ENCODE results near the gene LOX.

The LOX gene

DNA sequence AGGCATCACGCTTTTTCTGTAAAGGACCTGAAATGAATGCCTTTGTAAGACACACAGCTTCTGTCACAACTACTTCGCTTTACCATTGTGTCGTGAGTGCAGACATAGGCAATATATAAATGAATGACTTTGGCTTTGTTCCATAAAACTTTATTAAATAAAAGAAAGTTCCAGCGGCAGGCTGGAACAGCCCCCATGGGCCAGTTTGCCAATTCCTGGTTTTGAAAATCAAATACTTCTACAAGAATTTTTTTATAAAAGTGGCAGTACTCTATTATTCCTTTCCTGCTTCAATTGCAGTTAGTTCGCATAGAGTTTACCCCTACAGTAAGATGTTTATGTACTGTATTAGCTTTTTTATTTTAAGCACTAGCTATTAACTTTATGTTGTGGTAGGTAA lies 62.6 kb downstream of the LOX start:
- H3K27me3 ChIP-seq (ENCODE audit: insufficient read depth, poor library complexity, severe bottlenecking): no peaks in the 10 kb centered on the region
- peaks cover 12% of the 10 kb centered on the region for H3K36me3 ChIP-seq (ENCODE audit: low read depth)
- H3K27ac ChIP-seq (ENCODE audit: poor library complexity, severe bottlenecking): no peak overlapping the region
- no peak for ATAC-seq (ENCODE audit: low read depth)
- DNase-seq (ENCODE audit: low spot score): no peak
- H3K4me3 ChIP-seq (ENCODE audit: severe bottlenecking): no peak overlapping the region
- H3K4me1 ChIP-seq (ENCODE audit: insufficient read depth, poor library complexity, severe bottlenecking): no peaks in the 10 kb centered on the region
- H3K9me3 ChIP-seq (ENCODE audit: severe bottlenecking): no peaks in the 10 kb centered on the region
- TF ChIP-seq, protein P1, sequence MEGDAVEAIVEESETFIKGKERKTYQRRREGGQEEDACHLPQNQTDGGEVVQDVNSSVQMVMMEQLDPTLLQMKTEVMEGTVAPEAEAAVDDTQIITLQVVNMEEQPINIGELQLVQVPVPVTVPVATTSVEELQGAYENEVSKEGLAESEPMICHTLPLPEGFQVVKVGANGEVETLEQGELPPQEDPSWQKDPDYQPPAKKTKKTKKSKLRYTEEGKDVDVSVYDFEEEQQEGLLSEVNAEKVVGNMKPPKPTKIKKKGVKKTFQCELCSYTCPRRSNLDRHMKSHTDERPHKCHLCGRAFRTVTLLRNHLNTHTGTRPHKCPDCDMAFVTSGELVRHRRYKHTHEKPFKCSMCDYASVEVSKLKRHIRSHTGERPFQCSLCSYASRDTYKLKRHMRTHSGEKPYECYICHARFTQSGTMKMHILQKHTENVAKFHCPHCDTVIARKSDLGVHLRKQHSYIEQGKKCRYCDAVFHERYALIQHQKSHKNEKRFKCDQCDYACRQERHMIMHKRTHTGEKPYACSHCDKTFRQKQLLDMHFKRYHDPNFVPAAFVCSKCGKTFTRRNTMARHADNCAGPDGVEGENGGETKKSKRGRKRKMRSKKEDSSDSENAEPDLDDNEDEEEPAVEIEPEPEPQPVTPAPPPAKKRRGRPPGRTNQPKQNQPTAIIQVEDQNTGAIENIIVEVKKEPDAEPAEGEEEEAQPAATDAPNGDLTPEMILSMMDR (IDR thresholded peaks at IDR 0.05; ENCODE audit: poor library complexity, severe bottlenecking): no peak

DNA sequence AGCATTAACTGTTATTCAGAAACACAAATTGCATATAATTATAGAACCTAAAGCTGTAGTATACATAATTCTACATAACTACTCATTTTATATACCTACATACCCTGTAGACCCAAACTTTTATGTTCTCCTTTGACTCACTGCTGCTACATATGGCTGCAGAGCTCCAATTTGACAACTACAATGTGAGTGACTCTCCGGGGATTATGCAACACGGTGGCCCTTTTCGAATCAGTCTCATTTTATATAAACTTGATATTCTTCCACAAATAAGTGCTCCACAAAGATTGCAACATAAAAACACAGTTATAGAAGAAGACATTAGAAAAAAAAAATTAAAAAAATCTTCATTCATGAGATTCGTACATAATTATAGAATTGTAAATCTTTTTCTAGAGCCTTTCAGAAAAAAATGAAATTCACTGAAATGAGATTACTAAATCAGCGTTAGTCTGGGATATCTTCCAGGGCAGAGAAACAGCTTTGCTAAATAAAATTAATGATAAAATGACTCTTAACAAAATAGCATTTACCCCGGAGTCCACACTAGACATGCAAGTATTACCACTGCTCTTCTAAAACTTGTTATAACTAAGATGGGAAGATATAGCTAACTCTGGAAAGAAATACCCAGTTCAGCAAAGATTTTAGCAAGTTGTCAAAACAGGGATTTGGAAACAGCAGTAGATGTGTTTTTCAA lies 63.7 kb downstream of the LOX start:
- H3K9me3 ChIP-seq (ENCODE audit: severe bottlenecking): no peaks in the 10 kb centered on the region
- TF ChIP-seq, protein P1 (IDR thresholded peaks at IDR 0.05; ENCODE audit: poor library complexity, severe bottlenecking): no peak
- no peak for DNase-seq (ENCODE audit: low spot score)
- H3K4me1 ChIP-seq (ENCODE audit: insufficient read depth, poor library complexity, severe bottlenecking): no peaks in the 10 kb centered on the region
- H3K27me3 ChIP-seq (ENCODE audit: insufficient read depth, poor library complexity, severe bottlenecking): no peaks in the 10 kb centered on the region
- H3K4me3 ChIP-seq (ENCODE audit: severe bottlenecking): no peak overlapping the region
- ATAC-seq (ENCODE audit: low read depth): no peak
- H3K36me3 ChIP-seq (ENCODE audit: low read depth): peaks cover 4% of the 10 kb centered on the region; the same call in 1 of the 2 replicates
- no peak overlapping the region for H3K27ac ChIP-seq (ENCODE audit: poor library complexity, severe bottlenecking)

Measured in RWPE2 (cell line).